Thoracic aorta (tissue), 2 donors: ENCODE results near the gene VKORC1. TPM values are rescaled to one million over a fixed set of nuclear protein-coding genes. Genes with fewer than 3 reads are reported as not detected.

ENCODE experiments used
- ATAC-seq: fragments of 150-250 bp; one replicate; pipeline ENCODE4 v1.8.0; 2017; ENCODE audit warnings: low read depth; ENCODE audit not compliant: insufficient number of reproducible peaks, low FRiP score
- DNase-seq: peaks from one replicate; pipeline ENCODE4 v3.0.0-alpha.2; 2020; ENCODE audit warnings: low spot score
- H3K27ac ChIP-seq, 2 donors: fragments of 200-600 bp; sonication (generic); 1 replicate in 1 of 2; 2 replicates in 1 of 2; pipeline ENCODE4 v1.5.1; 2016; ENCODE audit warnings: mild to moderate bottlenecking in 2 of 2, moderate library complexity in 2 of 2
- H3K27me3 ChIP-seq: fragments of 200-600 bp; sonication (generic); replicated peaks from 2 replicates; pipeline ENCODE4 v1.6.0; 2016; ENCODE audit warnings: mild to moderate bottlenecking; ENCODE audit not compliant: insufficient read depth
- H3K36me3 ChIP-seq: fragments of 200-600 bp; sonication (generic); one replicate; pipeline ENCODE4 v1.5.1; 2016
- H3K4me1 ChIP-seq, 2 donors: fragments of 200-600 bp; sonication (generic); 1 replicate in 1 of 2; 2 replicates in 1 of 2; pipeline versions ENCODE4 v1.5.1 to v1.6.0; 2016; ENCODE audit warnings: low read depth in 2 of 2, mild to moderate bottlenecking in 1 of 2; ENCODE audit not compliant: control insufficient read depth in 1 of 2
- H3K4me3 ChIP-seq: fragments of 200-600 bp; sonication (generic); 2 replicates; pipeline ENCODE4 v1.5.1; 2016; ENCODE audit warnings: mild to moderate bottlenecking
- H3K9me3 ChIP-seq: fragments of 200-600 bp; sonication (generic); 2 replicates; pipeline ENCODE4 v1.5.1; 2016
- CTCF ChIP-seq: fragments of 200-600 bp; sonication (generic); IDR thresholded peaks from one replicate; pipeline ENCODE4 v1.5.1; 2019; ENCODE audit warnings: antibody characterized with exemption
- total RNA-seq, 2 donors: library from RNA; depleted of rRNA; stranded (reverse); fragments of >200 nt; gene quantifications; one replicate each; pipeline versions ENCODE4 v1.1.0 to v1.2.3, GENCODE V29; 2016

Gene VKORC1
- total RNA-seq, 2 donors from 2014 or later = 88.7 to 187 TPM

GRCh38 chr16:31112711-31113110, 18.1 kb upstream of the VKORC1 start:
- peaks cover 29% of the 10 kb centered on the region for H3K36me3 ChIP-seq
- no peak for TF ChIP-seq CTCF
- H3K27ac ChIP-seq = peak overlapping the region in 1 of 2 donors; percentile 45
- no peak overlapping the region for H3K4me3 ChIP-seq
- peaks cover 8 to 35% of the 10 kb centered on the region in 2 donors for H3K4me1 ChIP-seq
- no peak for DNase-seq
- no peaks in the 10 kb centered on the region for H3K9me3 ChIP-seq
- H3K27me3 ChIP-seq = no peaks in the 10 kb centered on the region
- ATAC-seq = no peak

GRCh38 chr16:31111881-31112466, 17.4 kb upstream of the VKORC1 start:
- H3K4me3 ChIP-seq = no peak overlapping the region
- peaks cover 10 to 35% of the 10 kb centered on the region in 2 donors for H3K4me1 ChIP-seq
- ATAC-seq = no peak
- no peaks in the 10 kb centered on the region for H3K9me3 ChIP-seq
- peaks cover 29% of the 10 kb centered on the region for H3K36me3 ChIP-seq
- H3K27me3 ChIP-seq = no peaks in the 10 kb centered on the region
- no peak for TF ChIP-seq CTCF
- peak overlapping the region in 1 of 2 donors; percentile 45 for H3K27ac ChIP-seq
- no peak for DNase-seq

- peaks cover 13 to 35% of the 10 kb centered on the region in 2 donors for H3K4me1 ChIP-seq
- TF ChIP-seq CTCF = no peak
- no peak overlapping the region for H3K4me3 ChIP-seq
- H3K9me3 ChIP-seq = no peaks in the 10 kb centered on the region
- no peaks in the 10 kb centered on the region for H3K27me3 ChIP-seq
- H3K27ac ChIP-seq = no peak overlapping the region
- ATAC-seq (no peak), DNase-seq (no peak)
- peaks cover 29% of the 10 kb centered on the region for H3K36me3 ChIP-seq
Observed at GRCh38 chr16:31110106-31111034, 15.8 kb upstream of the VKORC1 start.

GRCh38 chr16:31109622-31110021, 15.0 kb upstream of the VKORC1 start:
- Histone ChIP-seq H3K27ac (peak overlapping the region in 1 of 2 donors; percentile 91), H3K27me3 (no peaks in the 10 kb centered on the region), H3K4me3 (no peak overlapping the region), H3K4me1 (peaks cover 13 to 35% of the 10 kb centered on the region in 2 donors), H3K36me3 (peaks cover 29% of the 10 kb centered on the region), H3K9me3 (no peaks in the 10 kb centered on the region)
- ATAC-seq (no peak), DNase-seq (no peak)
- TF ChIP-seq CTCF = no peak
